H1 (cell line): ENCODE data around the gene ATP6V1G1. TPM values are rescaled to one million over a fixed set of nuclear protein-coding genes. Genes with fewer than 3 reads are reported as not detected.
A peak's percentile ranks its signal among the peaks of the same experiment; 100 is the strongest.
"Not testable (repeated sequence)": the region's sequence is repeated elsewhere in the genome, so short reads cannot be mapped to it uniquely, and the experiment has no call there.

Experiments used
- CTCF ChIA-PET: fragments of 300-600 bp; sonication (Branson Sonifier 250); formaldehyde crosslinking; loops from one replicate; lab custom pipeline; 2021; ENCODE audit not compliant: partially characterized antibody; lab: Charles Lee
- POLR2A ChIA-PET: fragments of 300-600 bp; sonication (Branson Sonifier 250); formaldehyde crosslinking; loops from one replicate; lab custom pipeline; 2021; ENCODE audit warnings: inconsistent platforms; ENCODE audit not compliant: partially characterized antibody; lab: Charles Lee
- DNase-seq, 2 experiments: peaks; one replicate each; pipeline versions ENCODE4 v3.0.0 to v3.0.0-alpha.2; 2010 to 2022; ENCODE audit warnings: low spot score in 2 of 2, low read depth in 1 of 2, mixed read lengths in 1 of 2
- FAIRE-seq: peaks from 2 replicates; lab custom pipeline; 2011; peaks lifted over from hg19 to GRCh38; lab: Jason Lieb, UNC
- H2AFZ ChIP-seq: 2 replicates; pipeline ENCODE4 v1.8.1; 2012; ENCODE audit warnings: low read length, inconsistent platforms
- H2AK5ac ChIP-seq: 2 replicates; pipeline ENCODE4 v1.6.1; 2013; ENCODE audit warnings: low read depth, low read length
- H2BK120ac ChIP-seq: replicated peaks from 2 replicates; pipeline ENCODE3; 2013; ENCODE audit warnings: low read depth, low read length, inconsistent platforms
- H2BK12ac ChIP-seq: 2 replicates; pipeline ENCODE4 v1.6.1; 2013; ENCODE audit warnings: low read depth, low read length
- H2BK15ac ChIP-seq: 2 replicates; pipeline ENCODE4 v1.6.1; 2013; ENCODE audit warnings: low read length
- H2BK20ac ChIP-seq: 2 replicates; pipeline ENCODE4 v1.6.1; 2013; ENCODE audit warnings: low read length
- H2BK5ac ChIP-seq: 2 replicates; pipeline ENCODE4 v1.6.1; 2013; ENCODE audit warnings: low read depth, low read length
- H3K14ac ChIP-seq: 2 replicates; pipeline ENCODE4 v1.6.1; 2013; ENCODE audit warnings: inconsistent platforms; ENCODE audit not compliant: insufficient read length
- H3K18ac ChIP-seq: 2 replicates; pipeline ENCODE4 v1.6.1; 2013; ENCODE audit warnings: low read length; ENCODE audit errors: extremely low read depth
- H3K23ac ChIP-seq: 2 replicates; pipeline ENCODE4 v1.6.1; 2013; ENCODE audit warnings: inconsistent platforms; ENCODE audit not compliant: insufficient read length
- H3K23me2 ChIP-seq: 2 replicates; pipeline ENCODE4 v1.6.1; 2013; ENCODE audit warnings: low read depth, low read length
- H3K27ac ChIP-seq: 2 replicates; pipeline ENCODE4 v1.6.1; 2011; ENCODE audit warnings: low read depth, low read length, inconsistent platforms
- H3K27me3 ChIP-seq, 4 experiments: replicated peaks in 1 of 4; 1 replicate in 1 of 4; 2 replicates in 3 of 4; pipeline versions ENCODE4 v1.6.1 to v1.8.1; 2011 to 2013; ENCODE audit warnings: low read length in 3 of 4, mild to moderate bottlenecking in 3 of 4, inconsistent platforms in 2 of 4, mixed read lengths in 2 of 4, moderate library complexity in 1 of 4; ENCODE audit not compliant: control insufficient read depth in 3 of 4, insufficient read depth in 3 of 4; ENCODE audit errors: extremely low read depth in 1 of 4
- H3K36me3 ChIP-seq, 4 experiments: 2 replicates each; pipeline versions ENCODE4 v1.6.1 to v1.8.1; 2011 to 2013; ENCODE audit warnings: mild to moderate bottlenecking in 4 of 4, low read length in 3 of 4, moderate library complexity in 2 of 4, control low read depth in 1 of 4, inconsistent platforms in 1 of 4; ENCODE audit not compliant: insufficient read depth in 4 of 4, control insufficient read depth in 2 of 4
- H3K4ac ChIP-seq: replicated peaks from 2 replicates; pipeline ENCODE3; 2013; ENCODE audit warnings: low read length, low read depth, mixed read lengths, inconsistent platforms; ENCODE audit not compliant: insufficient read length
- H3K4me1 ChIP-seq, 4 experiments: replicated peaks in 1 of 4; 1 replicate in 1 of 4; 2 replicates in 3 of 4; pipeline versions ENCODE4 v1.6.1 to v1.8.1; 2011 to 2013; ENCODE audit warnings: low read length in 3 of 4, inconsistent platforms in 2 of 4, mixed read lengths in 1 of 4; ENCODE audit not compliant: insufficient read depth in 4 of 4, control insufficient read depth in 3 of 4
- H3K4me2 ChIP-seq, 2 experiments: 2 replicates each; pipeline versions ENCODE4 v1.6.1 to v1.8.1; 2011 to 2013; ENCODE audit warnings: low read depth in 2 of 2, low read length in 2 of 2, control low read depth in 1 of 2, inconsistent platforms in 1 of 2, mild to moderate bottlenecking in 1 of 2; ENCODE audit not compliant: insufficient read depth in 1 of 2
- H3K4me3 ChIP-seq, 4 experiments: fragments of 200-600, 300-600 bp in 1 of 4; sonication (generic), shearing (Covaris generic), sonication (Bioruptor Twin) in 1 of 4; 2 replicates each; pipeline versions ENCODE4 v1.5.1 to v1.8.1; 2011 to 2016; ENCODE audit warnings: low read length in 4 of 4, low read depth in 3 of 4, control low read depth in 2 of 4, inconsistent platforms in 2 of 4, mild to moderate bottlenecking in 2 of 4, mixed read lengths in 1 of 4, moderate library complexity in 1 of 4; ENCODE audit not compliant: insufficient read depth in 2 of 4; ENCODE audit errors: extremely low read depth in 1 of 4
- H3K56ac ChIP-seq: replicated peaks from 2 replicates; pipeline ENCODE3; 2013; ENCODE audit warnings: low read depth, mild to moderate bottlenecking, mixed read lengths, low read length, inconsistent platforms; ENCODE audit not compliant: insufficient read length
- H3K79me1 ChIP-seq: 2 replicates; pipeline ENCODE4 v1.6.1; 2013; ENCODE audit warnings: low read depth, low read length, control low read depth
- H3K79me2 ChIP-seq, 2 experiments: 2 replicates each; pipeline versions ENCODE4 v1.6.1 to v1.8.1; 2012 to 2013; ENCODE audit warnings: low read length in 2 of 2, mild to moderate bottlenecking in 2 of 2, inconsistent platforms in 1 of 2; ENCODE audit not compliant: insufficient read depth in 2 of 2, control insufficient read depth in 1 of 2
- H3K9ac ChIP-seq, 4 experiments: replicated peaks in 1 of 4; 1 replicate in 1 of 4; 2 replicates in 3 of 4; pipeline versions ENCODE4 v1.6.1 to v1.8.1; 2011 to 2013; ENCODE audit warnings: low read depth in 3 of 4, low read length in 3 of 4, control low read depth in 2 of 4, mild to moderate bottlenecking in 2 of 4, moderate library complexity in 2 of 4, inconsistent platforms in 1 of 4; ENCODE audit errors: extremely low read depth in 1 of 4
- H3K9me3 ChIP-seq, 2 experiments: 2 replicates each; pipeline versions ENCODE4 v1.6.1 to v1.8.1; 2012 to 2013; ENCODE audit warnings: mild to moderate bottlenecking in 2 of 2, moderate library complexity in 2 of 2, control low read depth in 1 of 2, inconsistent platforms in 1 of 2, low read depth in 1 of 2, low read length in 1 of 2, mixed read lengths in 1 of 2; ENCODE audit not compliant: insufficient read depth in 2 of 2
- H4K20me1 ChIP-seq, 2 experiments: replicated peaks in 1 of 2; 2 replicates each; pipeline versions ENCODE3 to v1.8.1; 2011 to 2013; ENCODE audit warnings: inconsistent platforms in 2 of 2, low read length in 2 of 2, mild to moderate bottlenecking in 1 of 2; ENCODE audit not compliant: insufficient read depth in 2 of 2, control insufficient read depth in 1 of 2
- H4K5ac ChIP-seq: 2 replicates; pipeline ENCODE4 v1.6.1; 2013; ENCODE audit warnings: low read length, low read depth, mixed read lengths, inconsistent platforms; ENCODE audit not compliant: insufficient read length
- H4K8ac ChIP-seq: 2 replicates; pipeline ENCODE4 v1.8.0; 2013; ENCODE audit warnings: mild to moderate bottlenecking, moderate library complexity, low read length, inconsistent platforms; ENCODE audit not compliant: insufficient read depth; ENCODE audit errors: extremely low read depth
- H4K91ac ChIP-seq: replicated peaks from 2 replicates; pipeline ENCODE3; 2013; ENCODE audit warnings: low read length, mixed read lengths, inconsistent platforms; ENCODE audit not compliant: insufficient read length
- WGBS, 2 experiments: shearing (Covaris generic) in 1 of 2; methylation state at CpG; one replicate each; pipeline versions ENCODE4 v1.1.6 to v1.1.7; 2013 to 2015; ENCODE audit warnings: low lambda C conversion rate in 2 of 2, mixed read lengths in 2 of 2, inconsistent platforms in 1 of 2, low coverage in 1 of 2, missing lambda C conversion rate in 1 of 2; ENCODE audit not compliant: insufficient replicate concordance in 2 of 2, insufficient coverage in 1 of 2, insufficient read length in 1 of 2; ENCODE audit errors: extremely low coverage in 1 of 2, missing lambda C conversion rate in 1 of 2; 5-methylcytosine and 5-hydroxymethylcytosine counted together
- polyA plus RNA-seq, 7 experiments: library from polyadenylated mRNA; depleted of rRNA in 3 of 7; stranded (reverse) in 5 of 7; unstranded in 2 of 7; fragments of >200 nt in 5 of 7; fragments of 200-250 nt in 2 of 7; gene quantifications; 1 replicate in 5 of 7; 2 replicates in 1 of 7; 4 replicates in 1 of 7; pipeline versions ENCODE4 v1.2.1 to v1.2.3, GENCODE V29; 2011 to 2013; ENCODE audit warnings: missing spikeins in 2 of 7, mixed read lengths in 2 of 7
- total RNA-seq: library from RNA; stranded (reverse); fragmentation: NEBNext Ultra II Directional; extraction: Animal tissue kit (Norgen Biotek cat#: 25700); gene quantifications from 2 replicates; pipeline ENCODE4 v1.2.1, GENCODE V29; 2021

ATP6V1G1 gene
- total and polyA plus RNA-seq, 2 of the 8 experiments (the other 6 are each of a cell fraction or from before 2014, with no cell fraction given), result 112 to 124 TPM

GRCh38 chr9:114578134-114578533, 9.4 kb upstream of the ATP6V1G1 start:
- DNase-seq, H4K91ac ChIP-seq, H4K20me1 ChIP-seq, H3K27me3 ChIP-seq, H3K56ac ChIP-seq, H3K79me1 ChIP-seq, H3K4me3 ChIP-seq, H2AK5ac ChIP-seq, H3K4me2 ChIP-seq, H2BK20ac ChIP-seq, H3K36me3 ChIP-seq, H2BK120ac ChIP-seq, H3K23me2 ChIP-seq, H3K4ac ChIP-seq, H3K9me3 ChIP-seq, H3K79me2 ChIP-seq, H4K8ac ChIP-seq, H4K5ac ChIP-seq, H3K18ac ChIP-seq, H3K23ac ChIP-seq, H2BK5ac ChIP-seq, H3K14ac ChIP-seq, FAIRE-seq, H2BK15ac ChIP-seq, H3K27ac ChIP-seq, H2AFZ ChIP-seq, H2BK12ac ChIP-seq: not testable (repeated sequence)
- H3K4me1 ChIP-seq, result peaks cover 6 to 14% (median 10%) of the 10 kb centered on the region in 4 experiments
- 76% methylated on average over 5 of the region's 5 CpGs; no CpG with 5 or more reads in 1 of the 2 experiments for WGBS, 2 experiments
- POLR2A ChIA-PET, result interaction anchor here (4.6 kb wide), 1 partner anchor 10 kb away, joined by 23 read pairs; the partner anchor contains the start of gene ATP6V1G1
- CTCF ChIA-PET, result interaction anchor here (0.6 to 1.4 kb wide), 3 partner anchors 15 to 128 kb away, joined by 3 to 4 read pairs (median 3); no protein-coding TSS in a partner anchor
- H3K9ac ChIP-seq, result peak overlapping the region in 1 of 4 experiments; percentile 43; a peak in 1 of 7 replicates
